NCI-H748 (cell line): ENCODE results near the gene COG1.
"Not testable (repeated sequence)": the region's sequence is repeated elsewhere in the genome, so short reads cannot be mapped to it uniquely, and the experiment has no call there.

Experiments used
- DNase-seq: peaks from one replicate; lab custom pipeline; 2025; ENCODE audit not compliant: unreplicated experiment; lab: John Stamatoyannopoulos, UW

COG1 gene

DNA sequence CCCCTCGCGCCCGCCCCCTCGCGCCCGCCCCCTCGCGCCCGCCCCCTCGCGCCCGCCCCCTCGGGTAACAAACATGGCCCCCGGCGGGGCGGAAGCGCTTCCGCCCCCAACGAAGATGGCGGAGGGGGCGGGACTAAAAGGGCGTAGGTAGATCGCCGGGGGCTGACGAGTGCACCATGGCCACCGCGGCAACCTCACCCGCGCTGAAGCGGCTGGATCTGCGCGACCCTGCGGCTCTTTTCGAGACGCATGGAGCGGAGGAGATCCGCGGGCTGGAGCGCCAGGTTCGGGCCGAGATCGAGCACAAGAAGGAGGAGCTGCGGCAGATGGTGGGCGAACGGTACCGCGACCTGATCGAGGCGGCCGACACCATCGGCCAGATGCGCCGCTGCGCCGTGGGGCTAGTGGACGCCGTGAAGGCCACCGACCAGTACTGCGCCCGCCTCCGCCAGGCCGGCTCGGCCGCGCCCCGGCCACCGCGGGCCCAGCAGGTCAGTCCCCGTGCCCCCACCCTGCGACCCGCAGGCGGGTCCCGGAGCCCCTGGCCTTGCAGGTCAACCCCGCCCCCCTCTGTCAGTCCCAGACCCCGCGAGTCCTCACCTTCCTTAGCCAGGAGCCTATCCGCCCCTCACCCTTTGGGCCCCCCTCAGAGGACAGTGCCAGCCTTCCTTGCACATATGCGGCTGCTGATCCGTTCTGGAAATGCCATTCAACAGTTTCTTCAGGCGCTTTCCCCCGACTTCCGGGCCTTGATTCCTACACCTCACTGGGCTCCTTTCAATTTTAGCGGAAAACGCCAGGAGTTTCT, at the start of gene COG1:
Gene COG1, plus strand, starts transcription at position 162 of the 808 bp plus-strand sequence. Its CDS starts 15 bp downstream, at position 177.
- peak; percentile 91 for DNase-seq

DNA sequence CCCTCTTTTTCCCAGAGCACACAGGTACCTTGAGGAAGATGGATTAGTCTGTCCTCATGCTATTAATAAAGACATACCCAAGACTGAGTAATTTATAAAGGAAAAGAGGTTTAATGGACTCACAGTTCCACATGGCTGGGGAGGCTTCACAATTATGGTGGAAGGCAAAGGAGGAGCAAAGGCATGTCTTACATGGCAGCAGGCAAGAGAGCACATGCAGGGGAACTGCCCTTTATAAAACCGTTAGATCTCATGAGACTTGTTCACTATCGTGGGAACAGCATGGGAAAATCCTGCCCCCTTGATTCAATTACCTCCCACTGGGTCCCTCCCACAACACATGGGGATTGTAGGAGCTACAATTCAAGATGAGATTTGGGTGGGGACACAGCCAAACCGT, 48.6 kb upstream of the COG1 start:
- DNase-seq: not testable (repeated sequence)

- no peak for DNase-seq
Measured at GRCh38 chr17:73145641-73146040, 47.2 kb upstream of the COG1 start.

GRCh38 chr17:73147791-73148190, 45.1 kb upstream of the COG1 start:
- not testable (repeated sequence) for DNase-seq

DNA sequence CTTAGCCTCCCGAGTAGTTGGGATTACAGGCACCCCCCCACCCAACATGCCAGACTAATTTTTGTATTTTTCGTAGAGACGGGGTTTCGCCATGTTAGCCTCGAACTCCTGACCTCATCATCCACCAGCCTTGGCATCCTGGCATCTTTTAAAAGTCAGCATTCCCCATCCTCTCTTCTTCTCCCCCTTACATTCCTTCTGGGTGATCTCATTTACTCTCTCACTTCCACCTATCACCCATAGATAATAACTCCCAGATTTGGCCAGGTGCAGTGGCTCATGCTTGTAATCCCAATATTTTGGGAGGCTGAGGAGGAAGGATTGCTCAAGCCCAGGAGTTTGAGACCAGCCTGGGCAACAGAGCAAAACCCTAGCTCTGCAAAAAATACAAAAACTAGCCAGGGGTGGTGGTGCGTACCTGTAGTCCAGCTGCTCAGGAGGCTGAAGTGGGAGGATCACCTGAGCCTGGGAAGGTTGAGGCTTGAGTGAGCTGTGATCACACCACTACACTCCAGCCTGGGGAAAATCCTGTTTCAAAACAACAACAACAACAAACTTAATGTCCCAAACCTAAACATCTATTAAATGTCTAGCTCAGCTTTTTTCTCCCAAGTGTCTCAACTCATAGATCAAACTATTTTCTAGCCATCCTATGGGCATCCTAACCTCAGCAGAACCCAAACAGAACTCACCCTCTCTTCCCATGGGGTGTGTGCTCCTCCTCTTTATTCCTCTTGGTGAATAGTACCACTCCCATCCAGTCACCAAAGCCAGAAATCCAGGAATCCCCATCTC, 44.1 kb upstream of the COG1 start:
- DNase-seq: no peak

GRCh38 chr17:73150622-73151300, 42.1 kb upstream of the COG1 start:
- DNase-seq: not testable (repeated sequence)

DNA sequence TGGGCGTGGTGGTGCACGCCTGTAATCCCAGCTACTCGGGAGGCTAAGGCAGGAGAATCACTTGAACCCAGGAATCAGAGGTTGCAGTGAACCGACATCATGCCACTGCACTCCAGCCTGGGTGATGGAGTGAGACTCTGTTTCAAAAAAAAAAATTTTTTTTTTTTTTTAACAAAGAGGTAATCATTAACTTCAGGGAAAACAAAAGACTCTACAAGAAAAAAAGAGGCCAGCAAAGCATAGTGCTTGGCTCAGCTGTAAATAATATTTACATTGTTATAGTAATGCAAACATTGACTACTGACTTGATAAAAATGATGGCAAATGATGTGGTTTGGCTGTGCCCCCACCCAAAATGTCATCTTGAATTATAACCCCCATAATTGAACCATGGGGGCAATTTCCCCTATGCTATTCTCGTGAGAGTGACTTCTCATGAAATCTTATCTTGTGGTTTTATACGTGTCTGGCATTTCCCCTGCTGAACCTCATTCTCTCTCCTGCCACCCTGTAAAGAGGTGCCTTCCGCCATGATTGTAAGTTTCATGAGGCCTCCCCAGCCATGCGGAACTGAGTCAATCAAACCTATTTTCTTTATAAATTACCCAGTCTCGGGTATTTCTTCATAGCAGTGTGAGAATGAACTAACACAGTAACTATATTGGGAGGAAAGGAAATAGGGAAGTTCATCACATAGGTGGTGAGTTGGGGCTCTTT, 40.8 kb upstream of the COG1 start:
- no peak for DNase-seq

DNA sequence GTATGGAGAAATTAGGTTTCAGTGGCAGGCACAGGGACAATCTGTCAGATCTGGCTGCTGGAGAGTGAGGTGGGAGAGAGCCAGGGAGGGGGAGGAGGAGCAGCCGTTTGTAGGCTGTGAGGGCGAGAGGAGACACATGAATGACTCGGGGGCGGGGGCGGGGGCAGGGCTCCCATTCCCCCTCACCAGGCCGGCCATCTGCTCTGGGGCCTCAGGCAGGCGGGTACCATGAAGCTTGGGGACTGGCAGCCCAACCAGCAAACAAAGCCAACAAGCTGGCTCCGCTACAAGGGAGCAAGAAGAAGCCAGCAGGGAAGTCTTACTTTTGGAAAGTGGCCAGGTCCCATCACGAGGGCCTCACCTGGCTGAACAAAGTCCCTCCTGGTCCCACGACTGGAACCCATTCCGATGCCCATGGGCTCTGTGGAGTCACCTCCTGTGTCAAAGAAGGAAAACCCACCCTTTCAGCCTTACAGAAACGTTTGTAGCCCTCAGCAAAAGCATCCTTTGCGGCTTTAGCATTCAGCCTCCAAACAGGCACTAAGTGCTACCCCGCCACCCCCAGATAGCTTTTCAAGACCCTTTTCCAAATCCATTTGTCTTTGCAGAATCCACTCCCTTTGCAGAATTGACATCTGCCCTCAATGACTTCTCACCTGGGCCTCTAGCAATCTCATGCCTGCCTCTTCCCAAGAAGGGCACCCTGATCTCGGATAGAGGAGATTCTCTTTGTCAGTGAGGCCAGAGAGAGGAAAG, 37.3 kb upstream of the COG1 start:
- peak; percentile 19 for DNase-seq

GRCh38 chr17:73156166-73156840, 36.6 kb upstream of the COG1 start:
- DNase-seq: peak; percentile 68

GRCh38 chr17:73156887-73157520, 35.9 kb upstream of the COG1 start:
- DNase-seq: no peak

DNA sequence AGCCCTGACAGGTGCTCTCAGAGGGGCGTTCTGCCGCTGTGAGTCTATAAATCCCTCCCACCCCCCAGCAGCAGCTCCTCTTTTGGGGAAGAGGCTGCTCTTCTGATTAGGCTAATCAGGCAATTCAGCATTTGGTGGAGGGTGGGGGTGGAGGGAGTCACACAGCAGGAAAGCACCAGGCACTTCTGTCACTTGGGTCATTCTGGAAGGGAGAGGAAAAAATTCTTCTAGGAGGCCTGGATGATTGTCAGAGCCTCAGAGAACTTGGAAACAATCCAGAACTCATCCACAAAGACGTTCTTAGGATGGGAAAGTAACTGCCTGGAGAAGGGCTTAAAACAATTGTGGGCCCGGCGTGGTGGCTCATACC, 35.3 kb upstream of the COG1 start:
- no peak for DNase-seq

DNA sequence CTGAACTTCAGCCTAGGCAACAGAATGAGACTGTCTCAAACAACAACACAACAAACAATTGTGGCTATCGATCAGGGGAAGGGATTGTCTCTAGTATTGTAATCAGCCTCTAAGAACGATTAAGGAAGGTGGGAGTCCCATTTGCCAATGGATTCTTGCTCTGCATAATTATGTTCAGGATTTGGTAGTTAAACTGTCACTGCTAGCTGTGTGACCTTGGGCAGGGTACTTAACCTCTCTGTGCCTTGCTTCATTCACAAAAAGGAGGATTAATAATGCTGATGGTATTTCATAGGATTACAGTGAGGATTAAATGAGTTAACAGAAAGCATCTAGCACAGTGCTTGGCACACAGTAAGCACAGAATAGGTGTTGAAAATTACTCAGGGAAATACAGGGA, 34.7 kb upstream of the COG1 start:
- no peak for DNase-seq

GRCh38 chr17:73160980-73161630, 31.8 kb upstream of the COG1 start:
- peak; percentile 17 for DNase-seq

- DNase-seq: peak; percentile 57
Measured at GRCh38 chr17:73163043-73163442, 29.8 kb upstream of the COG1 start.

GRCh38 chr17:73165616-73166404, 27.0 kb upstream of the COG1 start:
- peak; percentile 24 for DNase-seq

GRCh38 chr17:73166731-73167581, 25.9 kb upstream of the COG1 start:
- DNase-seq: no peak

DNA sequence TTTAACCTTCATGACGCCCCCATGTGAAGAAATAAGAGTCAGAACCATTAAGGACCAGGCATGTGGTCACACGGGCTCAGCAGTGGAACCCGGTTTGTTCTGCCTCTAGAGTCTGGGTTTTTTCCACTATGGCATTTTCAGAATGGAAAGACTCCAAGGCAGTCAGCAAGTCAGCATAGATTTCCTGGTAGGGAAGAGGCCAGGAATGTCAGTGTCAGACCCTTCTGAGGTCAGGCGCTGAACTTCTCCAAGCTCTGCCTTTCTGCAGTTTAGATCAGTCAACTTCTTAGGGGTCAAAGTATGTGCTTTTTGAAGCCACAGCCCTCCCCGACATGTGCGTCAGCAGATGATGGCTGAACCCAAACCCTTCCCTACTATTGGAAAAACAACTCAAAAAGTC, 24.2 kb upstream of the COG1 start:
- no peak for DNase-seq
